H1 (cell line): ENCODE data around the gene SLC6A12. TPM values are rescaled to one million over a fixed set of nuclear protein-coding genes. Genes with fewer than 3 reads are reported as not detected.

Experiments used
- HDAC6 ChIP-seq: IDR thresholded peaks from one replicate; pipeline ENCODE4 v1.7.1; 2012; ENCODE audit warnings: low read depth, mild to moderate bottlenecking, inconsistent platforms, low read length, moderate library complexity
- RNF2 ChIP-seq: fragments of 200-900, 300-1000 bp; sonication (generic); IDR thresholded peaks from 2 replicates; pipeline ENCODE4 v1.7.1; 2016; ENCODE audit warnings: borderline replicate concordance, low read depth, mild to moderate bottlenecking, antibody characterized with exemption, low read length; ENCODE audit not compliant: poor library complexity, severe bottlenecking; ENCODE audit errors: missing control alignments
- polyA plus RNA-seq, 7 experiments: library from polyadenylated mRNA; depleted of rRNA in 3 of 7; stranded (reverse) in 5 of 7; unstranded in 2 of 7; fragments of >200 nt in 5 of 7; fragments of 200-250 nt in 2 of 7; gene quantifications; 1 replicate in 5 of 7; 2 replicates in 1 of 7; 4 replicates in 1 of 7; pipeline versions ENCODE4 v1.2.1 to v1.2.3, GENCODE V29; 2011 to 2013; ENCODE audit warnings: missing spikeins in 2 of 7, mixed read lengths in 2 of 7
- total RNA-seq: library from RNA; stranded (reverse); fragmentation: NEBNext Ultra II Directional; extraction: Animal tissue kit (Norgen Biotek cat#: 25700); gene quantifications from 2 replicates; pipeline ENCODE4 v1.2.1, GENCODE V29; 2021

Gene SLC6A12
- total and polyA plus RNA-seq, 2 of the 8 experiments (the other 6 are each of a cell fraction or from before 2014, with no cell fraction given) = 0.70 to 1.1 TPM

- no peak for TF ChIP-seq HDAC6
- no peak for TF ChIP-seq RNF2
Observed at GRCh38 chr12:208813-209212, 5.1 kb downstream of the SLC6A12 start (continued).
